ENCODE data around the gene PET100. TPM values are rescaled to one million over a fixed set of nuclear protein-coding genes. Genes with fewer than 3 reads are reported as not detected.
A peak's percentile ranks its signal among the peaks of the same experiment; 100 is the strongest.

The PET100 gene
- total and polyA plus RNA-seq, 10 of the 15 experiments (the other 5 are each of a cell fraction or from before 2014, with no cell fraction given) = 47.0 to 462 (median 126) TPM

DNA sequence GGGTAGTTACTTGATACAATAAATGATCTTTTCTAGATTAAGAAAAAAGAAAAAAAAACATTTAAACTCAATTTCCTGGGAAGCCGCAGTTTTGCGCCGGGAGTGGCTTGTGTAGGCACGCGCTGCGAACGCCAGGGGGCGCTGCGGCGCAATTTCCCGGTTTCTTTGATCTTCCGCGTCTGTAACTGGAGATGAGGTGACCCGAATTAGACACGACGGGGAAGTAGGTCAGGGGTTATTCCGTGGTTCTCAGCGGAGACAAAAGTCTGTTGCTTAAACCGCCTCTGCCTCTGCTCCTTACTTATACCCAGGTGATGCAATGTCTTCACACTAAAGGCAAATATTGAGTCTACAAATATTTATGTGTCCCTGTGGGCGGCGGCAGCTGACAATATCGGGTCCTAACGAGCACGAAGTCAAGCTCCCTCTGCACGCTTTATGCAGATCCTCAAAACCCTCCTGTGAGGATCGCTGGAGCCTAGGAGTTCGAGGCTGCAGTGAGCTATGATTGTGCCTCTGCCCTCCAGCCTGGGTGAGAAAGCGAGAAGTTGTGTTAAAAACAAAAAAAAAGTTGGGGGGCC, 22.6 kb downstream of the PET100 start (continued):
- TF ChIP-seq, protein P1, sequence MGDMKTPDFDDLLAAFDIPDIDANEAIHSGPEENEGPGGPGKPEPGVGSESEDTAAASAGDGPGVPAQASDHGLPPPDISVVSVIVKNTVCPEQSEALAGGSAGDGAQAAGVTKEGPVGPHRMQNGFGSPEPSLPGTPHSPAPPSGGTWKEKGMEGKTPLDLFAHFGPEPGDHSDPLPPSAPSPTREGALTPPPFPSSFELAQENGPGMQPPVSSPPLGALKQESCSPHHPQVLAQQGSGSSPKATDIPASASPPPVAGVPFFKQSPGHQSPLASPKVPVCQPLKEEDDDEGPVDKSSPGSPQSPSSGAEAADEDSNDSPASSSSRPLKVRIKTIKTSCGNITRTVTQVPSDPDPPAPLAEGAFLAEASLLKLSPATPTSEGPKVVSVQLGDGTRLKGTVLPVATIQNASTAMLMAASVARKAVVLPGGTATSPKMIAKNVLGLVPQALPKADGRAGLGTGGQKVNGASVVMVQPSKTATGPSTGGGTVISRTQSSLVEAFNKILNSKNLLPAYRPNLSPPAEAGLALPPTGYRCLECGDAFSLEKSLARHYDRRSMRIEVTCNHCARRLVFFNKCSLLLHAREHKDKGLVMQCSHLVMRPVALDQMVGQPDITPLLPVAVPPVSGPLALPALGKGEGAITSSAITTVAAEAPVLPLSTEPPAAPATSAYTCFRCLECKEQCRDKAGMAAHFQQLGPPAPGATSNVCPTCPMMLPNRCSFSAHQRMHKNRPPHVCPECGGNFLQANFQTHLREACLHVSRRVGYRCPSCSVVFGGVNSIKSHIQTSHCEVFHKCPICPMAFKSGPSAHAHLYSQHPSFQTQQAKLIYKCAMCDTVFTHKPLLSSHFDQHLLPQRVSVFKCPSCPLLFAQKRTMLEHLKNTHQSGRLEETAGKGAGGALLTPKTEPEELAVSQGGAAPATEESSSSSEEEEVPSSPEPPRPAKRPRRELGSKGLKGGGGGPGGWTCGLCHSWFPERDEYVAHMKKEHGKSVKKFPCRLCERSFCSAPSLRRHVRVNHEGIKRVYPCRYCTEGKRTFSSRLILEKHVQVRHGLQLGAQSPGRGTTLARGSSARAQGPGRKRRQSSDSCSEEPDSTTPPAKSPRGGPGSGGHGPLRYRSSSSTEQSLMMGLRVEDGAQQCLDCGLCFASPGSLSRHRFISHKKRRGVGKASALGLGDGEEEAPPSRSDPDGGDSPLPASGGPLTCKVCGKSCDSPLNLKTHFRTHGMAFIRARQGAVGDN (IDR thresholded peaks at IDR 0.05) = 0 out of 2 replicates have a peak, but pooled peaks have one; percentile 17
- no peak for TF ChIP-seq GATAD2B (conservative IDR thresholded peaks at IDR 0.05; ENCODE audit: low read depth)
- peak; percentile 73 for TF ChIP-seq CREM (IDR thresholded peaks at IDR 0.05; ENCODE audit: low read depth)
- TF ChIP-seq, protein P2, sequence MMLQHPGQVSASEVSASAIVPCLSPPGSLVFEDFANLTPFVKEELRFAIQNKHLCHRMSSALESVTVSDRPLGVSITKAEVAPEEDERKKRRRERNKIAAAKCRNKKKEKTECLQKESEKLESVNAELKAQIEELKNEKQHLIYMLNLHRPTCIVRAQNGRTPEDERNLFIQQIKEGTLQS (IDR thresholded peaks at IDR 0.05; ENCODE audit: borderline replicate concordance, extremely low read depth, low read depth, low read length) = 0 out of 2 replicates have a peak, but pooled peaks have one; percentile 23
- no peak for TF ChIP-seq SUZ12 (IDR thresholded peaks at IDR 0.05; ENCODE audit: unreplicated experiment)
- 0 out of 2 replicates have a peak, but pooled peaks have one; percentile 10 for TF ChIP-seq MXI1 (IDR thresholded peaks at IDR 0.05; ENCODE audit: low read depth, low read length)
- TF ChIP-seq MTA3 (IDR thresholded peaks at IDR 0.05; ENCODE audit: borderline replicate concordance, low read length) = no peak
- 0 out of 2 replicates have a peak, but pooled peaks have one; percentile 31 for TF ChIP-seq EED (IDR thresholded peaks at IDR 0.05; ENCODE audit: low read depth)
- TF ChIP-seq, protein P3, sequence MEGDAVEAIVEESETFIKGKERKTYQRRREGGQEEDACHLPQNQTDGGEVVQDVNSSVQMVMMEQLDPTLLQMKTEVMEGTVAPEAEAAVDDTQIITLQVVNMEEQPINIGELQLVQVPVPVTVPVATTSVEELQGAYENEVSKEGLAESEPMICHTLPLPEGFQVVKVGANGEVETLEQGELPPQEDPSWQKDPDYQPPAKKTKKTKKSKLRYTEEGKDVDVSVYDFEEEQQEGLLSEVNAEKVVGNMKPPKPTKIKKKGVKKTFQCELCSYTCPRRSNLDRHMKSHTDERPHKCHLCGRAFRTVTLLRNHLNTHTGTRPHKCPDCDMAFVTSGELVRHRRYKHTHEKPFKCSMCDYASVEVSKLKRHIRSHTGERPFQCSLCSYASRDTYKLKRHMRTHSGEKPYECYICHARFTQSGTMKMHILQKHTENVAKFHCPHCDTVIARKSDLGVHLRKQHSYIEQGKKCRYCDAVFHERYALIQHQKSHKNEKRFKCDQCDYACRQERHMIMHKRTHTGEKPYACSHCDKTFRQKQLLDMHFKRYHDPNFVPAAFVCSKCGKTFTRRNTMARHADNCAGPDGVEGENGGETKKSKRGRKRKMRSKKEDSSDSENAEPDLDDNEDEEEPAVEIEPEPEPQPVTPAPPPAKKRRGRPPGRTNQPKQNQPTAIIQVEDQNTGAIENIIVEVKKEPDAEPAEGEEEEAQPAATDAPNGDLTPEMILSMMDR (IDR thresholded peaks at IDR 0.05 in 2 of 3, conservative IDR thresholded peaks at IDR 0.05 in 1 of 3; ENCODE audit: control insufficient read depth in 2 of 3, extremely low read depth in 1 of 3, insufficient read depth in 1 of 3, low read depth in 3 of 3, low read length in 3 of 3) = peak; percentile 91 to 97 (median 95)
- no peak for TF ChIP-seq NFXL1 (IDR thresholded peaks at IDR 0.05; ENCODE audit: borderline replicate concordance)
- TF ChIP-seq ETV6 (conservative IDR thresholded peaks at IDR 0.05 in 1 of 2, IDR thresholded peaks at IDR 0.05 in 1 of 2; ENCODE audit: borderline replicate concordance in 1 of 2, low read depth in 1 of 2) = peak in 1 of 2 experiments; percentile 35; a peak in 1 of 4 replicates
- TF ChIP-seq GABPA (IDR thresholded peaks at IDR 0.05; ENCODE audit: low read depth) = no peak
- TF ChIP-seq, protein P4, sequence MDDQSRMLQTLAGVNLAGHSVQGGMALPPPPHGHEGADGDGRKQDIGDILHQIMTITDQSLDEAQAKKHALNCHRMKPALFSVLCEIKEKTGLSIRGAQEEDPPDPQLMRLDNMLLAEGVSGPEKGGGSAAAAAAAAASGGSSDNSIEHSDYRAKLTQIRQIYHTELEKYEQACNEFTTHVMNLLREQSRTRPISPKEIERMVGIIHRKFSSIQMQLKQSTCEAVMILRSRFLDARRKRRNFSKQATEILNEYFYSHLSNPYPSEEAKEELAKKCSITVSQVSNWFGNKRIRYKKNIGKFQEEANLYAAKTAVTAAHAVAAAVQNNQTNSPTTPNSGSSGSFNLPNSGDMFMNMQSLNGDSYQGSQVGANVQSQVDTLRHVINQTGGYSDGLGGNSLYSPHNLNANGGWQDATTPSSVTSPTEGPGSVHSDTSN (IDR thresholded peaks at IDR 0.05; ENCODE audit: insufficient replicate concordance, low read depth, low read length) = no peak
- TF ChIP-seq YBX1 (IDR thresholded peaks at IDR 0.05) = no peak
- TF ChIP-seq CREB1 (IDR thresholded peaks at IDR 0.05; ENCODE audit: low read depth) = peak; percentile 64
- TF ChIP-seq, protein P5, sequence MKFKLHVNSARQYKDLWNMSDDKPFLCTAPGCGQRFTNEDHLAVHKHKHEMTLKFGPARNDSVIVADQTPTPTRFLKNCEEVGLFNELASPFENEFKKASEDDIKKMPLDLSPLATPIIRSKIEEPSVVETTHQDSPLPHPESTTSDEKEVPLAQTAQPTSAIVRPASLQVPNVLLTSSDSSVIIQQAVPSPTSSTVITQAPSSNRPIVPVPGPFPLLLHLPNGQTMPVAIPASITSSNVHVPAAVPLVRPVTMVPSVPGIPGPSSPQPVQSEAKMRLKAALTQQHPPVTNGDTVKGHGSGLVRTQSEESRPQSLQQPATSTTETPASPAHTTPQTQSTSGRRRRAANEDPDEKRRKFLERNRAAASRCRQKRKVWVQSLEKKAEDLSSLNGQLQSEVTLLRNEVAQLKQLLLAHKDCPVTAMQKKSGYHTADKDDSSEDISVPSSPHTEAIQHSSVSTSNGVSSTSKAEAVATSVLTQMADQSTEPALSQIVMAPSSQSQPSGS (IDR thresholded peaks at IDR 0.05; ENCODE audit: low read length) = 0 out of 2 replicates have a peak, but pooled peaks have one; percentile 11
- no peak for TF ChIP-seq KLF5 (IDR thresholded peaks at IDR 0.05; ENCODE audit: partially characterized antibody)
- TF ChIP-seq BCL11A (IDR thresholded peaks at IDR 0.05; ENCODE audit: low read depth, low read length) = no peak
- TF ChIP-seq HCFC1 (IDR thresholded peaks at IDR 0.05; ENCODE audit: low read length) = 0 out of 2 replicates have a peak, but pooled peaks have one; percentile 24
- TF ChIP-seq IRF4 (IDR thresholded peaks at IDR 0.05; ENCODE audit: low read depth, low read length) = peak; percentile 95
- peak; percentile 41; the same call in 1 of the 2 replicates for TF ChIP-seq TBL1XR1 (IDR thresholded peaks at IDR 0.05; ENCODE audit: low read depth, low read length)
- TF ChIP-seq ESRRA (IDR thresholded peaks at IDR 0.05; ENCODE audit: low read length) = no peak

Data from GM12878 (cell line).